Activated CD4-positive, CD25-positive, alpha-beta regulatory T cell treated with anti-CD3 and anti-CD28 coated beads, Interleukin-2, amount 50 U/mL, for 24 hours (primary cell): ENCODE data around the gene RBAK.
"Not testable (repeated sequence)": the region's sequence is repeated elsewhere in the genome, so short reads cannot be mapped to it uniquely, and the experiment has no call there.

Source experiments
- ATAC-seq, 2 donors: fragments of 150-1000 bp; cut with Tn5 transposase; one replicate each; pipeline ENCODE4 v1.10.0; 2021; ENCODE audit warnings: mild to moderate bottlenecking in 1 of 2, moderate library complexity in 1 of 2

Gene RBAK

DNA sequence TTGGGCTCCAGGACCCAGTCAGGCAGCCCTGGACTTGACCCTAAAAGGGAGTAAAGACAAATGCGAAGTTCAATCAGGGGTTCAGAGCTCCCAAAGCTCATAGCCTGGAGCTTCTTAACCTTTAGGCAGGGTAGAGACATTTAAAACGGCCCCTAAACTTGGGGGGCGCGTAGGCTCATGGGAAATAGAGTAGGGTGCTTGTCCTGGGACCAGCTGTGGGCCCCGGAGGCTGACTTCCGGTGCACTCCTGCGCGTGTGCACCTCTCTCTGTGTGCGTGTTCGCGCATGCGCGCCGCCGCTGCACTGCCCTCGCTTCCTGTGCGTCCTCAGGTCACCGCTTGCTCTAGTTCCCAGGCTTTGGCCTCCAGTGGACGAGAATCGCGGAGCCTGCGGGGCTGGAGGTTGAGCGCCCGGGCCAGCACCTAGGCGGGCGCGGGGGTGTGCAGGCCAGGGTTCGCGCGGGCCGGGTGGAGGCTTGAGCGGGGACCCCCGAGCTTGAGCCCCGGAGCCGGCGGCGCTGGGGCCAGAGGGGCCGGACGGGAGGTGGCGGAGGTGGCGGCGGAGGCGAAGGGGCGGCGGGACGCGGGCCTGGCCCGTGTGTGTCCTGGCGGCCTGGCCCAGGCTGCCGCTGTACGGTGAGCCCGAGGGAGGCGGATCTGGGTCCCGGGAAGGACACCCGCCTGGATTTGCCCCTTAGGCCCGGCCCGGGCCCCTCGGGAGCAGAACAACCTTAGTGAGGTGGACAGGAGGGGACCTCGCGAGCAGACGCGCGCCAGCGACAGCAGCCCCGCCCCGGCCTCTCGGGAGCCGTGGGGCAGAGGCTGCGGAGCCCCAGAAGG is at the start of gene RBAK:
RBAK (plus strand) TSS at position 303 of the 839 bp plus-strand sequence. CDS start 2,217 bp downstream, outside the sequence.
- ATAC-seq: peak; percentile 100

- ATAC-seq: no peak
Observed at GRCh38 chr7:4996696-4997222, 48.9 kb upstream of the RBAK start.

GRCh38 chr7:4998244-4998643 is 47.4 kb upstream of the RBAK start:
- ATAC-seq: no peak

- ATAC-seq: no peak
Observed at GRCh38 chr7:4998910-4999309, 46.8 kb upstream of the RBAK start.

GRCh38 chr7:4999369-4999950 is 46.2 kb upstream of the RBAK start:
- no peak for ATAC-seq

DNA sequence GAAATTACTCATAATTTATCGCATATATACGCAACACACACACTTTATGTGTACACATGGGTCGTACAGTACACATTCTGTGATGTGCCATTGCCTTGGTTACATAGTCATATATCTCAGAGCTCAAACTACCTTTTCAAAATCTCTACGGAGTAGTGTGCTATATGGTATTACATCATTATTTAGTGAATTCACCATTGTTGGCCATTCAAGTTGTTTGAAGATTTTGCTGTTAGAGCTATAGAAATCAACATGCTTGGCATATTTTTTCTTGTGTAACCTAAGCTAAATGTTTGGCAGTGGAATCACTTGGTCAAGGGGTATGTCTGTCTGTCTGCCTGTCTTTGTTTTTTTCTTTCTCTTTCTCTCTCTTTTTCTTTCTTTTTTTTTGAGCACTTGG is 44.7 kb upstream of the RBAK start:
- no peak for ATAC-seq

GRCh38 chr7:5001911-5002310 is 43.7 kb upstream of the RBAK start:
- ATAC-seq: no peak

GRCh38 chr7:5005066-5005465 is 40.6 kb upstream of the RBAK start:
- no peak for ATAC-seq

GRCh38 chr7:5012985-5013384 is 32.7 kb upstream of the RBAK start:
- no peak for ATAC-seq

DNA sequence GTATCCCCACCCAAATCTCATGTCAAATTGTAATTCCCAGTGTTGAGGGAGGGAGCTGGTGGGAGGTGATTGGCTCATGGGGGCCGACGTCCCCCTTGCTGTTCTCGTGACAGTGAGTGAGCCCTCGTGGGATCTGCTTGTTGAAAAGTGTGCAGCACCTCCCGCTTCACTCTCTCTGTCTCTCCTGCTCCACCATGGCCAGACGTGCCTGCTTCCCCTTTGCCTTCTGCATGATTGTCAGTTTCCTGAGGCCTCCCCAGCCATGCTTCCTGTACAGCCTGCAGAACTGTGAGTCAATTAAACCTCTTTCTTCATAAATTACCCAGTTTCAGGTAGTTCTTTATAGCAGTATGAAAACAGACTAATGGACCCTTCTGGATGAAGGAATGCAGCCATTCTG is 29.7 kb upstream of the RBAK start:
- ATAC-seq: not testable (repeated sequence)

DNA sequence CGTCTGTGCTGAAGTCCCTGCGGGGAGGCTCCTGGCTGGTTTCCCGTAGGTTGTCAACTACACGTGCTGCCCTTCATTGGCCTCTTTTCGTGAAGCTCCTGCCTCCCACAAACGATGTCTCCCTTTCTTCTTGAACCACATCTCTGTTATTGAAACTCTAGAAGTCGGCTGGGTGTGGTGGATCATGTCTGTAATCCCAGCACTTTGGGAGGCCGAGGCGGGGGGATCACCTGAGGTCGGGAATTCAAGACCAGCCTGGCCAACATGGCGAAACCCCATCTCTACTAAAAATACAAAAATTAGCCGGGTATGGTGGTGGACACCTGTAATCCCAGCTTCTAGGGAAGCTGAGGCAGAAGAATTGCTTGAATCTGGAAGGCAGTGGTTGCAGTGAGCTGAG is 28.0 kb upstream of the RBAK start:
- ATAC-seq: not testable (repeated sequence)

DNA sequence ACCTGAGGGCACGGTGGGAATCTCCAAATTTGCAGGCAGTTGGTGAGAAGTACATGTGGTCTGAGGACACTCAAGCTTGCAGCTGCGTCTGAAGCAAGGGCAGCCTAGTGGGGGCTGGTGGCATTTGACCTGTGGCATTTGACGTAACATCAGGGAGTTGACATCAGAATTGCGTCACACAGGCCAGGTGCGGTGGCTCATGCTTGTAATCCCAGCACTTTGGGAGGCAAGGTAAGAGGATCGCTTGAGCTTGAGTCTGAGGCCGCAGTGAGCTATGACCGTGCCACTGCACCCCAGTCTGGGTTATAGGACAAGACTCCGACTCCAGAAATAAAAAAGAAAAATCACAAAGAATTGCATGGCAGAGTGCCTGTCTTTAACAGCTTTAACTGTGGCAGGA is 25.6 kb upstream of the RBAK start:
- no peak for ATAC-seq

GRCh38 chr7:5020976-5021550 is 24.6 kb upstream of the RBAK start:
- ATAC-seq: not testable (repeated sequence)

DNA sequence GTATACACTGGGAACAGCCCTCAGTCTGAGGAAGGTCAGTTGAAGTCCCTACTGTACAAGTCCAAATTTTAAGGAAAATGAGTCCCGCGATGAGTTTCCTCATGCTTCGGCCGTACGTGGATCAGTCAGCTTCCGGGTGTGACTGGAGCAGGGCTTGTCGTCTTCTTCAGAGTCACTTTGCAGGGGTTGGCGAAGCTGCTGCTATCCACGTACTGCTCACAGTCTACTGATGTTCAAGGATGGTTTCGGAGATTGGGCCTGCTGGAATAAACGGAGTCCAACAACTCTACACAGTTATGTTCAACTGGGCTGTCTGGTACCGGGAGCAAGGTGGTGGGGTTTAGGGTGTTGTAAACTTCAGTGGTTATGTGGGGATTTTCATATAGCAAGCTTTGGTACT is 22.0 kb upstream of the RBAK start:
- ATAC-seq: not testable (repeated sequence)

GRCh38 chr7:5027796-5028410 is 17.8 kb upstream of the RBAK start:
- not testable (repeated sequence) for ATAC-seq

DNA sequence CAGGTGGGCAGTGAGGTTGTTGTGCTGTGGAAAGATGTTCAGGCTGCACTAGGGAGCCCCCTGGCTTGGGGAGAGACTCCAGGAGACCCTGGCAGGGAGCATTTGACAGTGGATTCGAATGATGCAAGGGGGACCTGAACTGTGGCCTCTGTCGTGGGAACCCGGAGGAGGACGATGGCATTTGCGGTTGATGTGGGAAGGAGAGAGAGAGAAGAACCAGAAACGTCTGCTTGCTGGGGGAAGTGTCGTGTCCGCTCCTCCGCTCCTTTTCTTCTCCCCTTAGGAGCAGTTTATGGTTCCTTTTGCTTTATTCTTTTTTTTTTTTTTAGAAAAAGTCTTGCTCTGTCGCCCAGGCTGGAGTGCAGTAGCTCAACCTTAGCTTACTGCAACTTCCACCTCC is 12.5 kb upstream of the RBAK start:
- ATAC-seq: not testable (repeated sequence)

DNA sequence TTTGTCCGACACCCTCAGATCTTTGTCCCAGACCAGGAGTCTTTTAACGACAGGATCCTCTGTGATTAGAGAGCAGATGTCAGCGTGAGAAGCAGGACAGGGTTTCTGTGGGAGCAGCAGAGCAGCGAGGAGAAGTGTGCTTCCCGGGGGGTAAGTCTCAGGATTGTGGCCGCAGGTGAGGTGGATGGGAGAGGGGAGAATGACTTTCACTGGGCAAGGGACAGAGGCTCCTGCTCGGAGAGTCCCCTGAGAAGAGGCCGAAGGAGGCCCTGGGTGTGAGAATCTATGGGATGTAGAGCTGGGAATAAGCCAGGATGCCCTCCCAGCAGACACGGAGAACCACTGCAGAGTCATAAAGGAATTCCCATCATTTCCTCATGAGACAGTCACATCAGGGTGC is 10.4 kb upstream of the RBAK start:
- ATAC-seq: no peak

- no peak for ATAC-seq
Observed at GRCh38 chr7:5036446-5036845, 9.2 kb upstream of the RBAK start.

GRCh38 chr7:5041047-5041446 is 4.6 kb upstream of the RBAK start:
- no peak for ATAC-seq

DNA sequence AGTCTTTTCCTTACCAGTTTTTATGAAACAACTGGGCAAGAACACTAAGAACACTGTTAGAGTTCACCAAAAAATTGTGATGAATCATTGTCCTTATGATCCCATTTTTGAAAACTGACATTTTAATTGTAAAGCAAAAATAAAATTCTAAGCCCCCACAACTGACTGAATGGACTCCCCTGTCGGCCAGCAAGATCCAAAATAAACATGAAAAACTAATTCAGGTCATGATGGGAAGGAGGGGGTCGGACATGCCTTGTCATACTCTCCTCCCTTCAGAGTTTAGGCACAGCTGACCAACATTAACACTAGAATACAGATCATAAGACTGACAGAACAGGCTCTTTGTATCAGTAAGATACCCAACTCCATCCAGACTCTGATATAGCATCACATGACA is 2.0 kb upstream of the RBAK start:
- no peak for ATAC-seq

DNA sequence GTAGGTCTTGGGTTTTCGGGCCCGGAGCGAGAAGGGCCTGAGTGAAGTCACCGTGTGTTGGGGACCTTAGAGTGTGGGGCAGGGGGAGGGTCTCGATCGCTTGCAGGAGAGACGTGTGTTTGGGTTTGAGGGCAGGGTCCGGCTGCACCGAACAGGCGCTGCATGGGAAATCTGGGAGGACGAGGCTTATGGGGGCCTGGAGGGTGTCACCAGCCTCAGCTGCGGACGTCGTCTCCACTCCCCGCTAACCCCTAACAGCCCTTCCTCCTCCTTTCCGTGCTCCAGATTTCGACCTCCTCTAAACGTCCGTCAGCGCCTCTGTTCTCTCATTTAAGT is 705 bp downstream of the RBAK start:
- ATAC-seq: peak in 1 of 2 donors; percentile 2

DNA sequence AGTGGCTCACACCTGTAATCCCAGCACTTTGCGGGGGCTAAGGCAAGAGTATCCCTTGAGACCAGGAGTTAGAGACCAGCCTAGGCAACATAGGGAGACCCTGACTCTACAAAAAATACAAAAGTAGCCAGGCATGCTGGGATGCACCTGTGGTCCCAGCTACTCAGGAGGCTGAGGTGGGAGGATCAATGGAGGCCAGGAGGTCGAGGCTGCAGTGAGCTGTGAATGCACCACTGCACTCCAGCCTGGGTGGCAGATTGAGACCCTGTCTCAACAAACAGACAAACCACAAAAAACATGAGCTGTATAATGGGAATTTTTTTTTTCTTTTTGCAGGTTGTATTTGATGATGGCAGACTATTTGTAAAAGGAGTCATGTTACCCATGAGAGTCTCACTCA is 1.5 kb downstream of the RBAK start:
- not testable (repeated sequence) for ATAC-seq

DNA sequence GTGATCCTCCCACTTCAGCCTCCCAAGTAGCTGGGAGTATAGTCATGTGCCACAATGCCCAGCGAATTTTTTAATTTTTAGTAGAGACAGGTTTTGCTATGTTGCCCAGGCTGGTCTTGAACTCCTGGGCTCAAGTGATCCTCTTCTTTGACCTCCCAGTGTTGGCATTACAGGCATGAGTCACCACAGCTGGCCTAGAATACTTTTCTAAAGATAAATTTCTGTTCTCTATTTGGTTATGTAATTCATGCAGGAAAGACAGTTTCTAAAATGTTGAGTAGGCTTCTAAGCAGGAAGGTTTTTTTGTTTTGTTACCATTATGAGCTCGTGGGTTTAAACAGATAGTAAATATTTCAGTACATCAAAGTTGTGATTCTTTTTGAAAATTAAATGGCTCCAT is 5.0 kb downstream of the RBAK start:
- no peak for ATAC-seq
